PC-3 (cell line): Measurements from ENCODE around the gene TRAF3IP3.

Source experiments
- EZH2 ChIP-seq: fragments of 300-600 bp; sonication (generic); IDR thresholded peaks from one replicate; pipeline ENCODE4 v1.6.1; 2017; ENCODE audit warnings: antibody characterized with exemption, mild to moderate bottlenecking, low read length; ENCODE audit not compliant: unreplicated experiment
- TF ChIP-seq, protein P1 (sequence below): fragments of 300-600 bp; sonication (generic); conservative IDR thresholded peaks from 2 replicates; pipeline ENCODE4 v1.5.1; 2017; ENCODE audit warnings: antibody characterized with exemption, low read depth, mild to moderate bottlenecking, low read length

DNA sequence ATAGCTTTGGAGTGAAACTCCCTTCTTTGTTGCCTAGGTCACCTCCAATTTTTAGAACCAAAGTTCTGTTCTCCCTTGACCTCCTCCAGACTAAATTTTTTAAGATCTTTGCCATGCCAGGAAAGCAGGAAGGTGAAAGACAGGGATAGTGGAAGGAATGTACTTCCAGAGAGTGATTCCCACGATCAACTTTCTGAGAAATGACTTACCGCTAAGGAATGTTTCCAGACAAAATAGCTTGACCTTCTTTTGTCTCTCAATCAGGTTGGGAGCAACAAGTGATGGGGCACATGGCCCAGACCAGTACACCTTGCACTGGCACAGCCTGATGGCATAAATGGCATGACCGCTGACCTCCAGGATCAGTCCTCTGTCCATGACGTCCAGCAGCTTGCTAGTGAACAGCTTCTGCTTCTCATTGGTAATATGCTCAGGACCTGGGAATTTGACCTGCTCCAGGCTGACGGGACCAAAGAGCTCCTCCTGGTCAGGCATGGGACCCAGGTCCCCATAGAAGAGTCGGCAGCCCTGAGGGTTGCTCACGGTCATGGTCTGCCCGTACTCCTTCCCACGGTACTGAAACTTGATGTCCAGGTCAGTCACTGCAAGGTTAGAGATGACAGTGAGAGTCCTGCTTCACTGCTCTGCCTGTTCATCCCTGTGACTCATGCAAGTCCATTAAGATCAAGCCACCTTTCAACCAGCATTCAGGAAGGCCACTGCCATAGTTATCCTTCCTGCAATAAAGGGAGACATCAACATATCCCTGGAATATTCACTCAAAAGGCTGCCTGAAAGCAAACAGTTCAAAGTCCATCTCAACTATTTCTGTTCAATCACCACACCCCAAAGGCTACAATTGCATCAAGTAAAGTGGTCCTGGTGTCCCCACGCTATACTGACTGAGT is 34.7 kb downstream of the TRAF3IP3 start:
- no peak for TF ChIP-seq EZH2
- TF ChIP-seq, protein P1, sequence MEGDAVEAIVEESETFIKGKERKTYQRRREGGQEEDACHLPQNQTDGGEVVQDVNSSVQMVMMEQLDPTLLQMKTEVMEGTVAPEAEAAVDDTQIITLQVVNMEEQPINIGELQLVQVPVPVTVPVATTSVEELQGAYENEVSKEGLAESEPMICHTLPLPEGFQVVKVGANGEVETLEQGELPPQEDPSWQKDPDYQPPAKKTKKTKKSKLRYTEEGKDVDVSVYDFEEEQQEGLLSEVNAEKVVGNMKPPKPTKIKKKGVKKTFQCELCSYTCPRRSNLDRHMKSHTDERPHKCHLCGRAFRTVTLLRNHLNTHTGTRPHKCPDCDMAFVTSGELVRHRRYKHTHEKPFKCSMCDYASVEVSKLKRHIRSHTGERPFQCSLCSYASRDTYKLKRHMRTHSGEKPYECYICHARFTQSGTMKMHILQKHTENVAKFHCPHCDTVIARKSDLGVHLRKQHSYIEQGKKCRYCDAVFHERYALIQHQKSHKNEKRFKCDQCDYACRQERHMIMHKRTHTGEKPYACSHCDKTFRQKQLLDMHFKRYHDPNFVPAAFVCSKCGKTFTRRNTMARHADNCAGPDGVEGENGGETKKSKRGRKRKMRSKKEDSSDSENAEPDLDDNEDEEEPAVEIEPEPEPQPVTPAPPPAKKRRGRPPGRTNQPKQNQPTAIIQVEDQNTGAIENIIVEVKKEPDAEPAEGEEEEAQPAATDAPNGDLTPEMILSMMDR = no peak
